HUES64 (cell line): ENCODE data around the gene PHOX2B. TPM values are rescaled to one million over a fixed set of nuclear protein-coding genes. Genes with fewer than 3 reads are reported as not detected.

Experiments
- H3K27ac ChIP-seq: 2 replicates; pipeline ENCODE4 v1.7.0; 2013; ENCODE audit warnings: low read depth, low read length, inconsistent platforms
- H3K27me3 ChIP-seq: 2 replicates; pipeline ENCODE4 v1.6.1; 2013; ENCODE audit warnings: mild to moderate bottlenecking, low read length; ENCODE audit not compliant: insufficient read depth
- H3K36me3 ChIP-seq: 2 replicates; pipeline ENCODE4 v1.6.1; 2013; ENCODE audit warnings: mild to moderate bottlenecking, low read length; ENCODE audit not compliant: insufficient read depth
- H3K4me1 ChIP-seq: 2 replicates; pipeline ENCODE4 v1.6.1; 2013; ENCODE audit warnings: mild to moderate bottlenecking, low read length, moderate library complexity; ENCODE audit not compliant: insufficient read depth
- H3K4me3 ChIP-seq: 2 replicates; pipeline ENCODE4 v1.5.1; 2013; ENCODE audit warnings: mild to moderate bottlenecking, low read length, moderate library complexity
- H3K9ac ChIP-seq: 2 replicates; pipeline ENCODE4 v1.6.1; 2013; ENCODE audit warnings: mild to moderate bottlenecking, low read depth, low read length
- H3K9me3 ChIP-seq: 2 replicates; pipeline ENCODE4 v1.6.1; 2013; ENCODE audit warnings: low read depth, low read length; ENCODE audit not compliant: insufficient read depth
- WGBS: fragments of 150-250, 120-280 bp; methylation state at CpG from one replicate; pipeline ENCODE4 v1.1.7; 2013; ENCODE audit warnings: missing lambda C conversion rate; 5-methylcytosine and 5-hydroxymethylcytosine counted together
- polyA plus RNA-seq, 2 experiments: library from polyadenylated mRNA; stranded (reverse); fragments of 50-300 nt; gene quantifications; one replicate each; pipeline ENCODE4 v1.2.3, GENCODE V29; 2013

Gene PHOX2B
- polyA plus RNA-seq (2013, experiment 1 of 2), result 0.45 TPM
- 1.3 TPM for polyA plus RNA-seq (2013, experiment 2 of 2)

GRCh38 chr4:41748571-41749475 is at the start of gene PHOX2B:
Gene PHOX2B (minus strand): TSS chr4:41748725. CDS start chr4:41748610, 115 bp downstream.
- Histone ChIP-seq H3K9me3 (peaks cover 5% of the 10 kb centered on the region; the same call in 1 of the 2 replicates), H3K27ac (no peak within 1 kb of the TSS), H3K27me3 (peaks cover 100% of the 10 kb centered on the region), H3K9ac (no peak within 1 kb of the TSS), H3K36me3 (no peaks in the 10 kb centered on the region), H3K4me1 (peaks cover 35% of the 10 kb centered on the region), H3K4me3 (no peak within 1 kb of the TSS)
- 2% methylated on average over 10 of the region's 15 CpGs for WGBS

GRCh38 chr4:41797260-41797659 is 48.7 kb upstream of the PHOX2B start:
- H3K4me3 ChIP-seq, result no peak overlapping the region
- H3K27me3 ChIP-seq, result no peaks in the 10 kb centered on the region
- 93% methylated on average over 2 of the region's 2 CpGs for WGBS
- H3K4me1 ChIP-seq, result peaks cover 19% of the 10 kb centered on the region
- no peaks in the 10 kb centered on the region for H3K36me3 ChIP-seq
- no peak overlapping the region for H3K27ac ChIP-seq
- H3K9ac ChIP-seq, result no peak overlapping the region
- H3K9me3 ChIP-seq, result no peaks in the 10 kb centered on the region

DNA sequence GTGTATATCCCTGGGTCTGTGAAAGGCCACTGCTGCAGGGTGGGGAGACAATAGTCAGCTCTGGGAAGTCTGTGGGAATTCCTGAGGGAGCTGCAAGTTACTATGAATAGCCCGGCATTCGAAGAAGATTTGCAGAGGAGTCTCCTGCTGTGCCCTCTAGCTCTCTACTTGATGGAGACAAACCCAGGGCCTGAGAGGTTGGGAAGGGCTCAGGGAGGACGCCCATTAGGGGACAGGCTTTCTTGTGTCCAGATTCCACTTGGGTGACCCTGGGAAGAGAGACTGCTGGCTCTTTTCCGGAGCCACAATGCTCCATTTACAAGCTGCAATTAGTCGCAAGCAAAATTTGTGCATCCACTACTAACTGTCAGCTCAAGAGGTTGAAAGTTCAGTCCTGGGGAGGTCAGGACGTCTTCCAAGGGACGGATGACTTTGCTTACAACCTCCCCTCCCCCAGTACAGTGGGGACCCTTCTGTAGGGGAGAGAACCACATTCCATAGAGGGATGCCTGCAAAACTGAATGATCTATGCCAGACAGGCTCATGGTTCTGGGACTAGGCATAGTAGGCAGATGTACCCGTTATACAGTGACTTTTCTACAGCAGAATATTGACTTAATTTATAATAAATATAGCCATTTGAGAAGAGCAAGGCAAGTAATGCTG is 48.2 kb upstream of the PHOX2B start:
- Histone ChIP-seq H3K4me3 (peak overlapping the region; percentile 13; the same call in 1 of the 2 replicates), H3K27ac (peak overlapping the region; percentile 12; the same call in 1 of the 2 replicates), H3K4me1 (peaks cover 19% of the 10 kb centered on the region), H3K9ac (no peak overlapping the region), H3K36me3 (no peaks in the 10 kb centered on the region), H3K9me3 (no peaks in the 10 kb centered on the region), H3K27me3 (no peaks in the 10 kb centered on the region)
- 12% methylated on average over 8 of the region's 8 CpGs for WGBS

GRCh38 chr4:41795796-41796385 is 47.4 kb upstream of the PHOX2B start:
- 61% methylated on average over 2 of the region's 2 CpGs for whole genome bisulfite sequencing
- no peaks in the 10 kb centered on the region for H3K36me3 ChIP-seq
- no peaks in the 10 kb centered on the region for H3K27me3 ChIP-seq
- H3K9me3 ChIP-seq, result no peaks in the 10 kb centered on the region
- H3K9ac ChIP-seq, result no peak overlapping the region
- H3K27ac ChIP-seq, result no peak overlapping the region
- no peak overlapping the region; the same call in 1 of the 2 replicates for H3K4me3 ChIP-seq
- peaks cover 19% of the 10 kb centered on the region for H3K4me1 ChIP-seq

- H3K27me3 ChIP-seq, result 0 out of 2 replicates have a peak, but pooled peaks cover under 1% of the 10 kb centered on the region
- peaks cover 15% of the 10 kb centered on the region for H3K4me1 ChIP-seq
- no peaks in the 10 kb centered on the region for H3K9me3 ChIP-seq
- H3K9ac ChIP-seq, result no peak overlapping the region
- H3K27ac ChIP-seq, result no peak overlapping the region
- 79% methylated on average over 3 of the region's 3 CpGs for WGBS
- H3K36me3 ChIP-seq, result no peaks in the 10 kb centered on the region
- H3K4me3 ChIP-seq, result no peak overlapping the region
Observed at GRCh38 chr4:41792166-41792565, 43.6 kb upstream of the PHOX2B start.

- H3K4me3 ChIP-seq, result no peak overlapping the region
- no peak overlapping the region for H3K9ac ChIP-seq
- peaks cover 10% of the 10 kb centered on the region for H3K4me1 ChIP-seq
- no peaks in the 10 kb centered on the region for H3K9me3 ChIP-seq
- no peaks in the 10 kb centered on the region for H3K36me3 ChIP-seq
- H3K27me3 ChIP-seq, result 0 out of 2 replicates have a peak, but pooled peaks cover 3% of the 10 kb centered on the region
- H3K27ac ChIP-seq, result no peak overlapping the region
- WGBS, result 82% methylated on average over 2 of the region's 2 CpGs
Observed at GRCh38 chr4:41791557-41791956, 43.0 kb upstream of the PHOX2B start.

DNA sequence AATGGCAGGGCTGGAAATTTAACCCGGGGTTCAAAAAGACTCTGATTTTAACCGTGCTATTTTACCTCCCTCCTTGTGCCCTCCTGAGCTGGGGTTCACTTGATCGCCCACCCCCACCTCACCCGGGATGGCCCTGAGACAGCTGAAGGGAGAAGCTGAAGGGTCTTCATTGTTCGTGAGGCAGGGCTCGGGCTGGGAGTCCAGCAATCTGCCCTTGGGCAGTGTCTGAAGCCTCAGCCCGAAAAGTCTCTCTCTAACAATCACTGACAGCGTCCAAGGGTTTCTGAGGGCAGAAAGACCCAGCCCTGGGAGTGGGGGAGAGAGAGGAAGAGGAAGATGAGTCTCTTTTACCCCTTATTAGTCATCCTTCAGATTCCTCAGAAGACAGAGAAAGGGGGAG is 39.4 kb upstream of the PHOX2B start:
- Histone ChIP-seq H3K27ac (no peak overlapping the region), H3K4me1 (no peaks in the 10 kb centered on the region), H3K9ac (no peak overlapping the region), H3K27me3 (0 out of 2 replicates have a peak, but pooled peaks cover 3% of the 10 kb centered on the region), H3K36me3 (no peaks in the 10 kb centered on the region), H3K4me3 (no peak overlapping the region), H3K9me3 (no peaks in the 10 kb centered on the region)
- 68% methylated on average over 7 of the region's 8 CpGs for WGBS

- Histone ChIP-seq H3K4me1 (no peaks in the 10 kb centered on the region), H3K36me3 (no peaks in the 10 kb centered on the region), H3K27me3 (0 out of 2 replicates have a peak, but pooled peaks cover 3% of the 10 kb centered on the region), H3K27ac (no peak overlapping the region), H3K4me3 (no peak overlapping the region), H3K9me3 (no peaks in the 10 kb centered on the region), H3K9ac (no peak overlapping the region)
- no CpG with 5 or more reads among the region's 1 CpG for WGBS
Observed at GRCh38 chr4:41785665-41786064, 37.1 kb upstream of the PHOX2B start.

GRCh38 chr4:41784191-41784979 is 35.9 kb upstream of the PHOX2B start:
- Histone ChIP-seq H3K9ac (no peak overlapping the region), H3K27me3 (0 out of 2 replicates have a peak, but pooled peaks cover 3% of the 10 kb centered on the region), H3K27ac (no peak overlapping the region), H3K9me3 (no peaks in the 10 kb centered on the region), H3K4me3 (no peak overlapping the region), H3K36me3 (no peaks in the 10 kb centered on the region), H3K4me1 (no peaks in the 10 kb centered on the region)
- WGBS, result 93% methylated on average over 9 of the region's 9 CpGs

DNA sequence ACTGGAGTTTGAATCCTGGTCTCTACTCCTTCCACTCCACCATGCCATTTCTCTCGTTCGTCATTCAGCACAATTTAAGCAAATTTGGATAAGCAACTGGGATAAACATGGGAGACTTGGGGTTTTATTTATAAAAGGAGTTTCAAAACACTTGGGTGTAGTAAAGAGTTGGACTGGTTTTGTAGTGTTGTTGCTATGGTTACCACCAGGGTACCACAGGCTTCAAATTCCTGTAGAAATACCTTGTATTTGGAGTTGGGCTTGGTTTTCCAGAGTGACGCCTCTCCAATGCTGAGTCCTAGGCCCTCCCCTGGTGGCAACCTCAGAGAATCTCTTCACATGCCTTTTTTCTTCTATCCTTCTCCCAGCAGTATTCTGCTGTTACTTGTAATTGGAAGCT is 27.9 kb upstream of the PHOX2B start:
- WGBS, result 92% methylated on average over 3 of the region's 3 CpGs
- H3K9me3 ChIP-seq, result no peaks in the 10 kb centered on the region
- no peak overlapping the region for H3K27ac ChIP-seq

More for the DNA sequence above, 27.9 kb upstream of the PHOX2B start:
- no peaks in the 10 kb centered on the region for H3K36me3 ChIP-seq
- H3K9ac ChIP-seq, result no peak overlapping the region
- H3K27me3 ChIP-seq, result no peaks in the 10 kb centered on the region
- no peak overlapping the region for H3K4me3 ChIP-seq
- no peaks in the 10 kb centered on the region for H3K4me1 ChIP-seq
